ENCODE measurements around the gene CEL.

- TF ChIP-seq, protein P1, sequence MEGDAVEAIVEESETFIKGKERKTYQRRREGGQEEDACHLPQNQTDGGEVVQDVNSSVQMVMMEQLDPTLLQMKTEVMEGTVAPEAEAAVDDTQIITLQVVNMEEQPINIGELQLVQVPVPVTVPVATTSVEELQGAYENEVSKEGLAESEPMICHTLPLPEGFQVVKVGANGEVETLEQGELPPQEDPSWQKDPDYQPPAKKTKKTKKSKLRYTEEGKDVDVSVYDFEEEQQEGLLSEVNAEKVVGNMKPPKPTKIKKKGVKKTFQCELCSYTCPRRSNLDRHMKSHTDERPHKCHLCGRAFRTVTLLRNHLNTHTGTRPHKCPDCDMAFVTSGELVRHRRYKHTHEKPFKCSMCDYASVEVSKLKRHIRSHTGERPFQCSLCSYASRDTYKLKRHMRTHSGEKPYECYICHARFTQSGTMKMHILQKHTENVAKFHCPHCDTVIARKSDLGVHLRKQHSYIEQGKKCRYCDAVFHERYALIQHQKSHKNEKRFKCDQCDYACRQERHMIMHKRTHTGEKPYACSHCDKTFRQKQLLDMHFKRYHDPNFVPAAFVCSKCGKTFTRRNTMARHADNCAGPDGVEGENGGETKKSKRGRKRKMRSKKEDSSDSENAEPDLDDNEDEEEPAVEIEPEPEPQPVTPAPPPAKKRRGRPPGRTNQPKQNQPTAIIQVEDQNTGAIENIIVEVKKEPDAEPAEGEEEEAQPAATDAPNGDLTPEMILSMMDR (IDR thresholded peaks at IDR 0.05), result no peak
- TF ChIP-seq POLR2A (IDR thresholded peaks at IDR 0.05), result no peak
Observed at GRCh38 chr9:133071484-133072150, 9.8 kb downstream of the CEL start.
